H1 (cell line): ENCODE results near the gene CFAP58. TPM values are rescaled to one million over a fixed set of nuclear protein-coding genes. Genes with fewer than 3 reads are reported as not detected.

Experiments
- BACH1 ChIP-seq: IDR thresholded peaks from 2 replicates; pipeline ENCODE4 v1.6.1; 2012; ENCODE audit warnings: low read length, improper control_type of control experiment
- CEBPB ChIP-seq: IDR thresholded peaks from 2 replicates; pipeline ENCODE4 v1.6.1; 2012; ENCODE audit warnings: low read depth, low read length
- EGR1 ChIP-seq: IDR thresholded peaks from 2 replicates; pipeline ENCODE4 v1.6.1; 2011; ENCODE audit warnings: low read depth, low read length, borderline replicate concordance
- KDM1A ChIP-seq: fragments of 200-600, 300-600 bp; sonication (generic); IDR thresholded peaks from 2 replicates; pipeline ENCODE4 v1.7.1; 2016; ENCODE audit warnings: mild to moderate bottlenecking, low read length, borderline replicate concordance
- POU5F1 ChIP-seq: IDR thresholded peaks from 2 replicates; pipeline ENCODE4 v1.6.1; 2011; ENCODE audit warnings: low read depth, mild to moderate bottlenecking, low read length, moderate library complexity
- RFX5 ChIP-seq: IDR thresholded peaks from 2 replicates; pipeline ENCODE4 v1.6.1; 2011; ENCODE audit warnings: low read depth, low read length, improper control_type of control experiment, borderline replicate concordance
- polyA plus RNA-seq, 7 experiments: library from polyadenylated mRNA; depleted of rRNA in 3 of 7; stranded (reverse) in 5 of 7; unstranded in 2 of 7; fragments of >200 nt in 5 of 7; fragments of 200-250 nt in 2 of 7; gene quantifications; 1 replicate in 5 of 7; 2 replicates in 1 of 7; 4 replicates in 1 of 7; pipeline versions ENCODE4 v1.2.1 to v1.2.3, GENCODE V29; 2011 to 2013; ENCODE audit warnings: missing spikeins in 2 of 7, mixed read lengths in 2 of 7
- total RNA-seq: library from RNA; stranded (reverse); fragmentation: NEBNext Ultra II Directional; extraction: Animal tissue kit (Norgen Biotek cat#: 25700); gene quantifications from 2 replicates; pipeline ENCODE4 v1.2.1, GENCODE V29; 2021

The CFAP58 gene
- total and polyA plus RNA-seq, 2 of the 8 experiments (the other 6 are each of a cell fraction or from before 2014, with no cell fraction given): 0.32 to 0.71 TPM

DNA sequence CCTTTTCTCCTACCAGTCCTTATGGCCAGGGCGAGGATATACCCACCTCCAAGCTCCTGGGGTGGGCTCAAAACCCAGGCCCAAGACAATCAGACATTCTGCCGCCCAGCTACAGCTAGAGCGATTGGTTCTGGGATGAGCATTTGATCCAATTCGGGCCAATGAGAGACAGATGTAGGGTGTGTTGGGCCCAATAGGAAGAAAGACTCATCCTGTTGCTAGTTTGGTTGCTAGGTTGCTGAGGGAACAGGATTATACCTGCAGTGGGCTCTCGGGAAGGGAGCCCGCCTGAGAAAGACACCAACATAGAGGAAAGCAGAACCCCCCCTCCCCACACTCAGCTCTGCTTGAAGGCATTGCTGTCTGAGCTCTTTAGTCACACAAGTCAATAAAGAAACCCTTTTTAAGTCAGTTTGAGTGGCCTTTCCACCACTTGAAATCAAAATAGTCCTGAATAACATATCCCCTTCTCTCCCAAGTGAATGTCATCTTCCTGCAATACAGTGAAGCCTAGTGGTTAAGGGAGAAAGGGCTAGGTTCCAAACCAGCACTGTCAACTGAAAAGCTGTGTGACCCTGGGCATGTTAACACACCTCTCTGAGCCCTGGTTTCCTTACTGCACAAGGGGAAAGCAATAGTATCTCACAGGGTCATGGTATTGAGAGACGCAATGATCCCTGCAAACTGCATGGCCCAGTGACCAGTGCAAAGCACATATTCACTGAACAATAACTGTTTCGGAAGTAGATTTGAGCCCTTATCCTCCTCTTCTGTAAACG lies 37.1 kb upstream of the CFAP58 start (continued):
- TF ChIP-seq EGR1: no peak
- TF ChIP-seq KDM1A: peak; percentile 84
- TF ChIP-seq POU5F1: no peak
- no peak for TF ChIP-seq BACH1
- TF ChIP-seq CEBPB: no peak
- peak; percentile 73; the same call in 1 of the 2 replicates for TF ChIP-seq RFX5
- TF ChIP-seq, all 59 proteins: peak for 3
